ENCODE data around the gene SPP2.

Gene SPP2

GRCh38 chr2:234044157-234044556 is 6.3 kb upstream of the SPP2 start:
- DNase-seq: no peak

GRCh38 chr2:234046521-234046920 is 4.0 kb upstream of the SPP2 start:
- DNase-seq: no peak

- no peak for DNase-seq
Measured at GRCh38 chr2:234047361-234047760, 3.1 kb upstream of the SPP2 start.

- DNase-seq: no peak
Measured at GRCh38 chr2:234048049-234048448, 2.5 kb upstream of the SPP2 start.

GRCh38 chr2:234051374-234052070 is 1.0 kb downstream of the SPP2 start:
- no peak for DNase-seq

- no peak for DNase-seq
Measured at GRCh38 chr2:234058881-234059280, 8.4 kb downstream of the SPP2 start.

- DNase-seq: peak; percentile 33
Measured at GRCh38 chr2:234060236-234060635, 9.7 kb downstream of the SPP2 start.

GRCh38 chr2:234061624-234062257 is 11.2 kb downstream of the SPP2 start:
- DNase-seq: no peak

- DNase-seq: no peak
Measured at GRCh38 chr2:234066587-234066986, 16.1 kb downstream of the SPP2 start.

GRCh38 chr2:234071664-234072063 is 21.2 kb downstream of the SPP2 start:
- no peak for DNase-seq

GRCh38 chr2:234072454-234072853 is 22.0 kb downstream of the SPP2 start:
- DNase-seq: no peak

GRCh38 chr2:234074751-234075517 is 24.4 kb downstream of the SPP2 start:
- no peak for DNase-seq

GRCh38 chr2:234075518-234075915 is 25.0 kb downstream of the SPP2 start:
- DNase-seq: no peak

GRCh38 chr2:234075947-234076346 is 25.4 kb downstream of the SPP2 start:
- DNase-seq: no peak

- DNase-seq: no peak
Measured at GRCh38 chr2:234076451-234076850, 25.9 kb downstream of the SPP2 start.

GRCh38 chr2:234078129-234078528 is 27.6 kb downstream of the SPP2 start:
- DNase-seq: no peak

GRCh38 chr2:234081970-234082822 is 31.7 kb downstream of the SPP2 start:
- peak; percentile 8 for DNase-seq

- DNase-seq: no peak
Measured at GRCh38 chr2:234083572-234084348, 33.3 kb downstream of the SPP2 start.

GRCh38 chr2:234091432-234091879 is 41.0 kb downstream of the SPP2 start:
- no peak for DNase-seq

- no peak for DNase-seq
Measured at GRCh38 chr2:234091883-234092282, 41.4 kb downstream of the SPP2 start.

GRCh38 chr2:234092344-234092743 is 41.8 kb downstream of the SPP2 start:
- DNase-seq: no peak

- DNase-seq: no peak
Measured at GRCh38 chr2:234095301-234095700, 44.8 kb downstream of the SPP2 start.
